ENCODE data around the gene SRMS.

DNA sequence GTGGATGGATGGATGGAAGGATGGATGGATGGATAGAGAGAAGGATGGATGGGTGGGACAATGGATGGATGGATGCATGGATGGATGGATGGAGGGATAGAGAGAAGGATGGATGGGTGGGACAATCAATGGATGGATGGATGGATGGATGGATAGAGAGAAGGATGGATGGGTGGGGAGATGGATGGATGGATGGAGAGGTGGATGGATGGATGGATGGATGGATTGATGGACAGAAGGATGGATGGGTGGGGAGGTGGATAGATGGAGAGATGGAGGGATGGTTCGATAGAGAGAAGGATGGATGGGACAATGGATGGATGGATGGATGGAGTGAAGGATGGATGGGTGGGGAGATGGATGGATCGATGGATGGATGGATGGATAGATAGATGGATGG, 55.0 kb downstream of the SRMS start:
- TF ChIP-seq, protein P1, sequence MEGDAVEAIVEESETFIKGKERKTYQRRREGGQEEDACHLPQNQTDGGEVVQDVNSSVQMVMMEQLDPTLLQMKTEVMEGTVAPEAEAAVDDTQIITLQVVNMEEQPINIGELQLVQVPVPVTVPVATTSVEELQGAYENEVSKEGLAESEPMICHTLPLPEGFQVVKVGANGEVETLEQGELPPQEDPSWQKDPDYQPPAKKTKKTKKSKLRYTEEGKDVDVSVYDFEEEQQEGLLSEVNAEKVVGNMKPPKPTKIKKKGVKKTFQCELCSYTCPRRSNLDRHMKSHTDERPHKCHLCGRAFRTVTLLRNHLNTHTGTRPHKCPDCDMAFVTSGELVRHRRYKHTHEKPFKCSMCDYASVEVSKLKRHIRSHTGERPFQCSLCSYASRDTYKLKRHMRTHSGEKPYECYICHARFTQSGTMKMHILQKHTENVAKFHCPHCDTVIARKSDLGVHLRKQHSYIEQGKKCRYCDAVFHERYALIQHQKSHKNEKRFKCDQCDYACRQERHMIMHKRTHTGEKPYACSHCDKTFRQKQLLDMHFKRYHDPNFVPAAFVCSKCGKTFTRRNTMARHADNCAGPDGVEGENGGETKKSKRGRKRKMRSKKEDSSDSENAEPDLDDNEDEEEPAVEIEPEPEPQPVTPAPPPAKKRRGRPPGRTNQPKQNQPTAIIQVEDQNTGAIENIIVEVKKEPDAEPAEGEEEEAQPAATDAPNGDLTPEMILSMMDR (IDR thresholded peaks at IDR 0.05), result no peak
- TF ChIP-seq POLR2A (IDR thresholded peaks at IDR 0.05), result no peak

All from heart left ventricle (tissue), 13 donors.